HUES48 (cell line): ENCODE measurements around the gene TOGARAM1.

ENCODE experiments used
- H3K27ac ChIP-seq: one replicate; pipeline ENCODE4 v1.7.0; 2013; ENCODE audit warnings: low read depth, low read length, inconsistent platforms
- H3K27me3 ChIP-seq: 2 replicates; pipeline ENCODE4 v1.6.1; 2013; ENCODE audit warnings: mild to moderate bottlenecking, low read length; ENCODE audit not compliant: control insufficient read depth, insufficient read depth
- H3K36me3 ChIP-seq: 2 replicates; pipeline ENCODE4 v1.6.1; 2013; ENCODE audit warnings: low read length; ENCODE audit not compliant: control insufficient read depth, insufficient read depth
- H3K4me1 ChIP-seq: 2 replicates; pipeline ENCODE4 v1.6.1; 2013; ENCODE audit warnings: mild to moderate bottlenecking, low read length; ENCODE audit not compliant: control insufficient read depth, insufficient read depth
- H3K4me3 ChIP-seq: 2 replicates; pipeline ENCODE4 v1.5.1; 2013; ENCODE audit warnings: mild to moderate bottlenecking, low read depth, low read length
- H3K9ac ChIP-seq: 2 replicates; pipeline ENCODE4 v1.6.1; 2013; ENCODE audit warnings: mild to moderate bottlenecking, low read depth, low read length, moderate library complexity
- H3K9me3 ChIP-seq: 2 replicates; pipeline ENCODE4 v1.6.1; 2013; ENCODE audit warnings: low read length; ENCODE audit not compliant: control insufficient read depth, insufficient read depth

TOGARAM1 gene

GRCh38 chr14:45041641-45042040 lies 79.7 kb downstream of the TOGARAM1 start:
- Histone ChIP-seq H3K27ac (no peak overlapping the region), H3K27me3 (no peaks in the 10 kb centered on the region), H3K9ac (no peak overlapping the region), H3K4me3 (no peak overlapping the region), H3K36me3 (peaks cover 28% of the 10 kb centered on the region), H3K4me1 (no peaks in the 10 kb centered on the region), H3K9me3 (peaks cover 18% of the 10 kb centered on the region)

GRCh38 chr14:45044638-45045037 lies 82.6 kb downstream of the TOGARAM1 start:
- Histone ChIP-seq H3K4me3 (no peak overlapping the region), H3K27me3 (no peaks in the 10 kb centered on the region), H3K4me1 (no peaks in the 10 kb centered on the region), H3K36me3 (peaks cover 17% of the 10 kb centered on the region), H3K9ac (no peak overlapping the region), H3K27ac (no peak overlapping the region), H3K9me3 (peaks cover under 1% of the 10 kb centered on the region; the same call in 1 of the 2 replicates)

GRCh38 chr14:45048385-45048784 lies 86.4 kb downstream of the TOGARAM1 start:
- no peak overlapping the region for H3K27ac ChIP-seq
- peaks cover 22% of the 10 kb centered on the region for H3K36me3 ChIP-seq
- H3K4me3 ChIP-seq = no peak overlapping the region
- no peaks in the 10 kb centered on the region for H3K27me3 ChIP-seq
- no peak overlapping the region for H3K9ac ChIP-seq
- no peaks in the 10 kb centered on the region for H3K9me3 ChIP-seq
- no peaks in the 10 kb centered on the region for H3K4me1 ChIP-seq

- Histone ChIP-seq H3K9me3 (no peaks in the 10 kb centered on the region), H3K27me3 (no peaks in the 10 kb centered on the region), H3K36me3 (peaks cover 28% of the 10 kb centered on the region), H3K9ac (no peak overlapping the region), H3K4me3 (no peak overlapping the region), H3K27ac (no peak overlapping the region), H3K4me1 (no peaks in the 10 kb centered on the region)
Measured at GRCh38 chr14:45051180-45051579, 89.2 kb downstream of the TOGARAM1 start.

GRCh38 chr14:45051896-45052295 lies 89.9 kb downstream of the TOGARAM1 start:
- Histone ChIP-seq H3K4me1 (no peaks in the 10 kb centered on the region), H3K9ac (no peak overlapping the region), H3K36me3 (peaks cover 21% of the 10 kb centered on the region), H3K27ac (no peak overlapping the region), H3K27me3 (no peaks in the 10 kb centered on the region), H3K4me3 (no peak overlapping the region), H3K9me3 (no peaks in the 10 kb centered on the region)

- Histone ChIP-seq H3K27me3 (no peaks in the 10 kb centered on the region), H3K9me3 (no peaks in the 10 kb centered on the region), H3K36me3 (peaks cover 20% of the 10 kb centered on the region), H3K4me3 (no peak overlapping the region), H3K4me1 (no peaks in the 10 kb centered on the region), H3K27ac (no peak overlapping the region), H3K9ac (no peak overlapping the region)
Measured at GRCh38 chr14:45057349-45057748, 95.4 kb downstream of the TOGARAM1 start.

- no peak overlapping the region for H3K27ac ChIP-seq
- H3K9ac ChIP-seq = no peak overlapping the region
- H3K4me3 ChIP-seq = no peak overlapping the region
- H3K4me1 ChIP-seq = no peaks in the 10 kb centered on the region
- H3K9me3 ChIP-seq = no peaks in the 10 kb centered on the region
- peaks cover 16% of the 10 kb centered on the region for H3K36me3 ChIP-seq
- no peaks in the 10 kb centered on the region for H3K27me3 ChIP-seq
Measured at GRCh38 chr14:45057881-45058364, 95.9 kb downstream of the TOGARAM1 start.

GRCh38 chr14:45060551-45060950 lies 98.6 kb downstream of the TOGARAM1 start:
- Histone ChIP-seq H3K36me3 (no peaks in the 10 kb centered on the region), H3K4me3 (no peak overlapping the region), H3K27ac (no peak overlapping the region), H3K27me3 (no peaks in the 10 kb centered on the region), H3K4me1 (no peaks in the 10 kb centered on the region), H3K9ac (no peak overlapping the region), H3K9me3 (no peaks in the 10 kb centered on the region)

- Histone ChIP-seq H3K9me3 (no peaks in the 10 kb centered on the region), H3K4me3 (no peak overlapping the region), H3K4me1 (no peaks in the 10 kb centered on the region), H3K27me3 (no peaks in the 10 kb centered on the region), H3K27ac (no peak overlapping the region), H3K9ac (no peak overlapping the region), H3K36me3 (0 out of 2 replicates have a peak, but pooled peaks cover 3% of the 10 kb centered on the region)
Measured at GRCh38 chr14:45065540-45065939, 103.5 kb downstream of the TOGARAM1 start.

GRCh38 chr14:45065956-45066355 lies 104.0 kb downstream of the TOGARAM1 start:
- no peaks in the 10 kb centered on the region for H3K9me3 ChIP-seq
- no peak overlapping the region for H3K9ac ChIP-seq
- H3K27me3 ChIP-seq = no peaks in the 10 kb centered on the region
- H3K4me3 ChIP-seq = no peak overlapping the region
- no peak overlapping the region for H3K27ac ChIP-seq
- 0 out of 2 replicates have a peak, but pooled peaks cover 3% of the 10 kb centered on the region for H3K36me3 ChIP-seq
- no peaks in the 10 kb centered on the region for H3K4me1 ChIP-seq

GRCh38 chr14:45066667-45067066 lies 104.7 kb downstream of the TOGARAM1 start:
- Histone ChIP-seq H3K4me1 (no peaks in the 10 kb centered on the region), H3K36me3 (0 out of 2 replicates have a peak, but pooled peaks cover 3% of the 10 kb centered on the region), H3K9ac (no peak overlapping the region), H3K4me3 (no peak overlapping the region), H3K9me3 (no peaks in the 10 kb centered on the region), H3K27me3 (no peaks in the 10 kb centered on the region), H3K27ac (no peak overlapping the region)

- Histone ChIP-seq H3K9me3 (no peaks in the 10 kb centered on the region), H3K27ac (no peak overlapping the region), H3K9ac (no peak overlapping the region), H3K4me1 (no peaks in the 10 kb centered on the region), H3K36me3 (peaks cover 6% of the 10 kb centered on the region; the same call in 1 of the 2 replicates), H3K4me3 (no peak overlapping the region), H3K27me3 (no peaks in the 10 kb centered on the region)
Measured at GRCh38 chr14:45068396-45068795, 106.4 kb downstream of the TOGARAM1 start.
